SK-N-DZ (cell line): ENCODE results near the gene CADM2.
"Not testable (repeated sequence)": the region's sequence is repeated elsewhere in the genome, so short reads cannot be mapped to it uniquely, and the experiment has no call there.

ENCODE experiments used
- DNase-seq: peaks from one replicate; pipeline ENCODE4 v3.0.0-alpha.2; 2015; ENCODE audit warnings: low spot score

The CADM2 gene

DNA sequence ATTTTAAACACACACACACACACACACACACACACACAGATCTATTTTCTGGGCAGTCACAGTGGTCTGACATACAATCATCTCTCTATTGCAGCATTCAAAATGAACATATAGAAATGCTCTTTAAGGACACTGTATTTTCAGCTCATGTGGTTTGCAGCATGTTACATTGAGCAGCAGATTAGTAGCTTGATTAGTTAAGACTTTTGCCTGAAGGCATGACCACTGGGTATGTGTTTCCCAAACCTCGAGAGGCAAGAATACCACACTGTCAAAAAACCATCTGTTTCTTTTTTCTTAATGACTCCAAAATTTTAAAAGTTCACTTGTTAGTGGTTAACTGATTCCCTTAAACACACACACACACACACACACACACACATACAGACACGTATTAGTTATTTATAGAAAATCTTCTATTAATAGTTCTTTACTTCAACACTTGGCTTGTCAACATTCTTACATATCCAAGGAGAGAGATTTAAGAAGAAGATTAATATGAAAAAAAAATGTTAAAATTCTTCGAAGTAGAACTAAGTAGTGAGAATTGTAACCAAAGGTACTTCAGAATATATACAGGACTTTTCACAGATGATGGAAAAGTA lies 518.2 kb downstream of the CADM2 start:
- no peak for DNase-seq

DNA sequence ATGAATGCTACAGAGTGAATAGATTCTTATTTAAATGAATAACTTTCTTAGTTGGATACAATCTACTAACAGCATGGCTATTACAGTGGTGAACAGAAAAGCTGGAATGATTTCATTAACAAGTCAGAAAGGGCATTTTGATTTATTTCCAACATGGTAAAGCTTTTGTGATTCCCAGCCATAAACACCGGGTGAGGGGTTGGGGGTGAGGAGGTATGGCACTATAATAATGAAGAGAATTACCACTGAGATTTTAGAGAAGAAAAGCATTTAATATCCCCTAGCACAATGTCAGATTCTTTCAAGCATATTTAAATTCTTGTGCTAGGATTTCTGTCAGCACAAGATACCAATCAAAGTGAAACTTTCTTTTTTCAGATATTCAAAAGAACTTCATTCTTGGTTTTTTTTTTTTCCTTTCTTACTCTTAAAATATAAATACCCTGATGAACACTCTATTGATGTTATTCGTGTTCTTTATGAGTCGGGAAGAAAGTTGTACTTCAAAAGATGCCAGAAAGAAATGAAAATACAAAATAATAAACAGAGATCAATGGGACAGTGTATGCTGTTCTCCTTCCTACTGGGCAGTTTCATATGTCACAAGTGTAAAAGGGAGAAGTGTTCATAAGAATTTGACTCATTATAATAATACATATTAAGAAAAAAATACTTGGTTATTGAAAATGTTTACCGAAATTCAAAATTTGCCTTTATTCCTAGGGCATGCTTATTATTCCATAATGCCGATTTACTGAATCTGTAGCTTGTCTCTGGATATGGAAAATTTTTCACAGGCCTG lies 522.8 kb downstream of the CADM2 start:
- DNase-seq, result no peak

DNA sequence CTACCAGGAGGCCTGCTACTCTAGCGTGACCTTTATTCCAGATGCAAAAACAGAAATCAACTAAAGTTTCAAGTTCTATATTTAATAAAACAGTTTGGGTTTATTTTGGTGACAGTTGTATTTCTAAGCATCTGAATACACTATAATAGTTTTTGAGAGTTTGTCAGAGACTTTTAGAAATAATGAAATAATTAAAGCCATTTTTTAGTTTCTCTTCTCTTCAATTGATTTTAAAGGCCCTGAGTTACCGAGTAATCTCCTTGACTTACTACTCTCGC lies 523.4 kb downstream of the CADM2 start:
- DNase-seq, result no peak

DNA sequence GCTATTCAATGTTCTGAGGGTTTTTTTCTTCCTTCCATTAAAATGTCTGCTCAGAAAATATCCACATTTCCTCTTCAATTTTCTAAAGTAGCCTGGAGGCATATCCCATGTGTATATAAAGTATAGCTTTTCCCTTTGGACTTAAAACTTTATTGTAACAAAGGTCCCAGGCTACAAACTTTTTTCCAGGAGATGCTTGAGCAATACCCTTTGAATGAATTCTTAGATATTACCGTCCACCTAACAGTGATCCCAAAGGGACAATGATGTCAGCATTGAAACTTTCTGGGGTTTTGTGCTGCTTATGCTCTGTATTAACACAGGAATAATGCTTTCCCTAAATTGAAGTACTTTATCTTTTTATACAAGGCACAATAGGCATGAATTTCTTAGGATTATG lies 525.2 kb downstream of the CADM2 start:
- DNase-seq, result no peak

DNA sequence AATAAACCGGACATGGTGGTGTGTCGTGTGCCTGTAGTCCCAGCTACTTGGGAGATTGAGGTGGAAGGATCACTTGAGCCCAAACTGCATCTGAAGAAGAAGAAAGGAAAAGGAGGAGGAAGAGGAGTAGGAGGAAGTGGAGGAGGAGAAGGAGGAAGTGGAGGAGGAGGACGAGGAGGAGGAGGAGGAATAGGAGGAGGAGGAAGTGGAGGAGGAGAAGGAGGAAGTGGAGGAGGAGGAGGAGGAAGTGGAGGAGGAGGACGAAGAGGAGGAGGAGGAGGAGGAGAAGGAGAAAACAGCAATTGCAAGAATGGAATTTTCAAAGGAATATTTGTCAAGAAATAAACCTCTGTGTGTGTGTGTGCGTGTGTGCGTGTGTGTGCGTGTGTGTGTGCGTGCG lies 528.6 kb downstream of the CADM2 start:
- DNase-seq, result no peak

DNA sequence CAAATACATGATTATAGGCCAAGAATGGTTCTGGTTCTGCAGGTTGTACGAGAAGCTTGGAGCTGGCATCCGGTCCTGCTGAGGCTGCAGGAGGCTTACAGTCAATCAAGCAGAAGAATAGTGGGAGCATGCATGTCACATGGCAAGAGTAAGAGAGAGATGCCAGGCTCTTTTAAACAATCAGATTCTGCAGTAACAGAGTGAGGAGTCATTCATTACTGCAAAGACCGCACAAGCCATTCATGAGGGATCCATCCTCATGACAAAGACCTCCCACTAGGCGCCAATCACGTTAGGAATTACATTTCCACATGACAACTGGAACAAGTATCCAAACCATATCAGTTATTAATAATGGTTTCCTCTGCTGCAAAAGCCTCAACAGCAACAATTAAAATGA lies 536.8 kb downstream of the CADM2 start:
- DNase-seq, result no peak

DNA sequence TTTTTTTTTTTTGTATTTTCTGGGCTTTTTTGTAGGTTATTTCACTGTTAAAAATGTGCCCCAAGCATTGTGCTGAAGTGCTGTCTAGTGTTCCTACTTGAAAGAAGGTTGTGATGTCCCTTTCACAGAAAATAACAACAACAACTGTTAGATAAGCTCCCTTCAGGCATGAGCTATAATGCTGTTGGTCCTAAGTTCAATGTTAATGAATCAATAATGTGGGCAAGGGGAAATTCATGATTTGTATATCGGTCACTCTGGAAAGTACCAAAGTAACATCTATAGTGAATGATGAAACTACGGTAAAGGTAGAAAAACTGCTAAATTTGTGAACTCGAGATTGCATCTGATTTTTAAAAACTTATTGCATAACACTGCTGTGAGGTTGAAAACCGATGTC lies 539.4 kb downstream of the CADM2 start:
- DNase-seq, result no peak

DNA sequence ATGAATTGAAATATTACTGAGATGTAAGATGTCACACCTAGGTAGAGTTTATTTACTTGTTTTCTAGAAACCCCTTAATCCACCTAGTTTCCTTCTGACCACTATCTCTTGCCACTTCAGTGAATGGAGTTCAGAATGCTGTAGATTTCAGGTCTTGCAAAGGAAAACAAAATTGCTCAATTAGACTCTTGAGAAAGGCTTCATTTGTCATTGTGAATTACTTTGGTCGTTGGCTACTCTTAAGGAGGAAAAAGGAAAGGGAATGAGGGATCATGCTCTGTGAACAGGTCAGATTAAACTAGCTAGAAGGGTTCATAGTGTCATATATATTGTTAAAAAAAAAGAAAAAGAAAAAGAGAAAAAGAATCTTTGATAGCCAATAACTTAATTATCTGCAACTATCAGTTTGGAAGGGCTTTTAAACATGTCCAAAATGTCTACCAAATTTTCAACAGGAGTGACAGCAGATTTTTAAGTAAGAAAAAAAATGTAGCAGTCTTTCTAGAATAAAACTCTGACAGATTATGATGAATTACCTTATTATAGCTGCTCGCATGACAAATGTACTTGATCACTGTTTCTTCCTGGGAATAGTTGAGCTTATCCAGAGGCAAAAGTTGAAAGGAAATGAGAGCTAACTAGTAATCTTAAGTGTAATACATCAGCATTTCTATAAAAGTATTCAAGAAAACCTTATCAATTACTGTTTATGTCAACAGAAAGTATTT lies 543.5 kb downstream of the CADM2 start:
- no peak for DNase-seq

DNA sequence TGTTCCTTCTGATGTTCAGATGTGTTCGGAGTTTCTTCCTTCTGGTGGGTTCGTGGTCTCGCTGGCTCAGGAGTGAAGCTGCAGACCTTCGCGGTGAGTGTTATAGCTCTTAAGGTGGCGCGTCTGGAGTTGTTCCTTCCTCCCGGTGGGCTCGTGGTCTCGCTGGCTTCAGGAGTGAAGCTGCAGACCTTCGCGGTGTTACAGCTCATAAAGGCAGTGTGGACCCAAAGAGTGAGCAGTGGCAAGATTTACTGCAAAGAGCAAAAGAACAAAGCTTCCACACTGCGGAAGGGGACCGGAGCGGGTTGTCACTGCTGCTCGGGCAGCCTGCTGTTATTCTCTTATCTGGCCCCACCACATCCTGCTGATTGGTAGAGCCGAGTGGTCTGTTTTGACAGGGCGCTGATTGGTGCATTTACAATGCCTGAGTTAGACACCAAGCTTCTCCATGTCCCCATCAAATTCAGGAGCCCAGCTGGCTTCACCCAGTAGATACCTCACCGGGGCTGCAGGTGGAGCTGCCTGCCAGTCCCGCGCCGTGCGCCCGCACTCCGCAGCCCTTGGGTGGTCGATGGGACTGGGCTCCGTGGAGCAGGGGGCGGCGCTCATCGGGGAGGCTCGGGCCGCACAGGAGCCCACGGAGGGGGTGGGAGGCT lies 545.5 kb downstream of the CADM2 start:
- not testable (repeated sequence) for DNase-seq

DNA sequence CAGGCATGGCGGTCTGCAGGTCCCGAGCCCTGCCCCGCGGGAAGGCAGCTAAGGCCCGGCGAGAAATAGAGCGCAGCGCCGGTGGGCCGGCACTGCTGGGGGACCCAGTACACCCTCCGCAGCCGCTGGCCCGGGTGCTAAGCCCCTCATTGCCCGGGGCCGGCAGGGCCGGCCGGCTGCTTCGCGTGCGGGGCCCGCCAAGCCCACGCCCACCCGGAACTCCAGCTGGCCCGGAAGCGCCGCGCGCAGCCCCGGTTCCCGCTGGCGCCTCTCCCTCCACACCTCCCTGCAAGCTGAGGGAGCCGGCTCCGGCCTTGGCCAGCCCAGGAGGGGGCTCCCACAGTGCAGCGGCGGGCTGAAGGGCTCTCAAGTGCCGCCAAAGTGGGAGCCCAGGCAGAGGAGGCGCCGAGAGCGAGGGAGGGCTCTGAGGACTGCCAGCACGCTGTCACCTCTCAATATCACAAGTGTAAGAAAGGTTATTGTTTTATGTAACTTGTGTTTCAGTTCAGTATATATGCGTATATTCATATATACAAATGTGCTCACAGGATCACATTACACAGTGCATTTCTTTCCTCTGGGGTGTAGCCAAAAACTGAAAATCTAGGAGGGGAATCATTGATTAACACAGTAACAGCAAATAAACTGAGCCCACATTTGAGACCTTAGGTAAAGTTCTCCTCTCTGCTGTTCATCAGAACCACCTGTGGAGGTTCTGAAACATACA lies 546.2 kb downstream of the CADM2 start:
- not testable (repeated sequence) for DNase-seq

DNA sequence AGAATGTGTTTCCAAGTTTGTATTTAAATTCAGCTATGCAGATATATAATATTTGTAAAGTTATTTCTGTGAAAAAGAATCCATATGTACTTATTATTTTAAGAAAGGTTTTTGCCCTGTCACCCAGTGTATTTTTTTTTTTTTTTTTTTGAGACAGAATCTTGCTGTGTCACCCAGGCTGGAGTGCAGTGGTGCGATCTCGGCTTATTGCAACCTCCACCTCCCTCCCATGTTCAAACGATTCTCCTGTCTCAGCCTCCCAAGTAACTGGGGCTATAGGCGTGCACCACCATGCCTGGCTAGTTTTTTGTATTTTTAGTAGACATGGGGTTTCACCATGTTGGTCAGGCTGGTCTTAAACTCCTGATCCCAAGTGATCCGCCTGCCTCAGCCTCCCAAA lies 548.3 kb downstream of the CADM2 start:
- not testable (repeated sequence) for DNase-seq

DNA sequence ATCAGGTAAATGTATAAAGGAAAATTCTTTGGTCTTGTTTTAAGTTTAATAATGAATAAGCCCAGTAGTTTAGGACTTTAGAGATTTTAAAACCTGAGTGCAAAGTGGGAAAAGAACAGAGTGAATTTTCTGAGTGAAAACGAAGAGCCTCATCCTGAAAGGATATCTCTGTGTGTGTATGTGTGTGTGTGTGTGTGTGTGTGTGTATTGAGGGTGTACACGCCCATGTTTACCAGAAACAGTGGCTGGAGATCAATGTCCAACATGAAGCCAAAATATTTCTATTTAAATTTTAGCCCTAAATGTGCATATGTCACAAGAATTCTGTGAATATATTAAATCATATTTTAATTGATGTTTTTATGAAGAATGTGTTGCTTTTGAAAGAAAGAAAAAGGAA lies 549.9 kb downstream of the CADM2 start:
- DNase-seq, result no peak

DNA sequence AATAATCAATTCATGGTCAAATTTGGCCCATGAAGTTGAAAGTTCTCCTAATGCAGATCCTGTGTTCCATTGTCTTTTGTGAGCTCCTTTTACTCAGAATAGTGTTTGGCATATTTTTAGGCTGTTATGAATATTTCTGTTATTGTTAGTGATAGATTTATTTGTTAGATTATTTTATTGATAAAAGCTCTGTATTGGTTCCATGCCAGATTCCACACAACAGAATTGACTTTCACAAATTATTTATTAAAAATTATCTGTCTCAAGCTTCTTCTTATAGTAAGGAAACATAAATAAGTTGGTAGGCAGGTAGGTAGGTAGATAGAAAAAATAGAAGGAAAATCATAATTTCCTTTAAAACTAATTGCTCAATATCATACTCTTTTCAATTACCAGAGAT lies 557.4 kb downstream of the CADM2 start:
- DNase-seq, result no peak

DNA sequence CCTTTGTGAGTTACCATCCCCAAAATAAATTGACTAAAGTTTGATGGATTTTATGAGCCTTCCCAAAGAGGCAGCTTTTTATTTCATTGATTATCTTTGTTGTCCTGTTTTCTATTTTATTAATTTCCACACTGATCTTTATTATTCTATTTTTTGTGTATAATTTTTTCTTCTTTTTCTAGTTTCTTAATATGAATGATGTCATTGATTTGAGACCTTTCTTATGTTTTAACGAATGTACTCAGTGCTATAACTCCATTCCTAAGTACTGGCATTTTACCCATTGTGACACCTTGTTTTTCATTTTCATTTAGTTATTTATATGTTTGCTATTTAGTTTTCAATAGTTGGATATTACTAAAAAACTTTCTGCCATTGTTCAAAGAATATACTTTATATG lies 565.3 kb downstream of the CADM2 start:
- DNase-seq, result no peak

DNA sequence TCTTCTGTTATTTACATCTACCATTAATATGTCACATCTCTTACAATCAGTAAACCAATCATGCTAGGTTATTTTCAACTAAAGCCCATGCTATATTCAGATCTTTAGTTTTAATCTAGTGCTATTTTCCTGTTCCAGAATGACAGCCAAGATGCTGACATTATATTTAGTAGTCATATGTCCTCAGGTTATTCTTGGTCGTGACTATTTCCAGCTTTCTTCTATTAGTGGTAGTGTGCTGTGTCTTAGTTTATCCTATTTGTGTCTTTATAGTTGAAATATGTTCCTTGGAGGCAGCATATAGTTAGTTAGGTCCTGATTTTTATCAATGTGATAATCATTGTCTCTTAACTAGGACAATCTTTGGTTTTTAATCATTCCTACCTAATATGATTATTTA lies 566.5 kb downstream of the CADM2 start:
- DNase-seq, result no peak

DNA sequence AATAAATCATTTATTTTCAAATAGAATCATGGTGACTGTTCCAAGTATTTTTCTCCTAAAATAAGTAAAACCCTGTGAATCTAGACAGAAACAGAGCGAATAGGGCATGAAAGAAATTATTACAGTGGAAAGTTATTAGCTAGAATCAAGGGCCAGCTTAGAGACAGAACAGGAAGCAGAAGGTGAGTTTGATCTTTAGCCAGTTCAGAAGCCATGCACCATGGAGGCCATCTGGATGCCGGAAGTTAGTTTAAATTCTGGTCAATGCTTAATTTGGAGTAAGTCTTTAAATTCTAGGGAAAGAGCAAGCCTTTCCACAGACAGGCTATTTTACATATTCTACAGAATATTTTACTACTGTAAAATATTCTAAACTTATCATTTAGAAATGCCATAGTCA lies 574.8 kb downstream of the CADM2 start:
- no peak for DNase-seq

DNA sequence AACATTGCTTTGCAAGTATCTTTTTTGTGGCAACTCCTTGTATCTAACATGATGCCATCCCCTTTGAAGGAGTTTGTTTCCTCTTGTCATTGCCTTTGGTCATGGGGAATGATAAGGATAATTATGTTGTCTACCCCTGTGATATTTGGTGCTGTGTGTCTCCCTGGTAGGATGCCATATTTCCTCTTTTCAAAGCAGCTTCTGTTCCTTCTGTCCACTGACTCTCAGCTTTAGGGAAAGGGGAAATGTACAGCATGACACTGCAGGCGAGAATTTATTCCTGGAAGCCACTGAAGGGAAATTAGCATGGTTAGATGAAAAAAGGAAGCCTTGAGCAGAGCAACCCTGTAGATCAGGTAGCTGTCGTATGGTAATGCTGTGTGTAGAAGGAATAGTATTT lies 576.7 kb downstream of the CADM2 start:
- no peak for DNase-seq

DNA sequence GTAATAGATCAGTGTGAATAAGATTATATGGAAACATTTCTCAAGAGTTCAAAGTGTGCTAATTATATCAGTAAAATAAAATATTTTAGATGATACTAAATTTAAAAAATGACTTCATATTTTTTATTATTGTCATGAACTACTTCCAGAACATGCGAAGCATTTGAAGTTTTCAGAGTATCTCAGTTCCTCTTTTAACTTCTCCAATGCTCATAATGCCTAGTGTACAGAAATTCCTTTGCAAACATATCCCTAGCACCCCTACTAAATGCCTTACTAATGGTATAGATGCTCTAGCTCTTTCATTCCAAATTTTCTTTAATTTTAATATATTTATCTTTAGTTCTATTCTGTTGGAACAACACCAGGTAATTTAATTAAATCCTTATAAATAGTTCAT lies 580.4 kb downstream of the CADM2 start:
- no peak for DNase-seq

DNA sequence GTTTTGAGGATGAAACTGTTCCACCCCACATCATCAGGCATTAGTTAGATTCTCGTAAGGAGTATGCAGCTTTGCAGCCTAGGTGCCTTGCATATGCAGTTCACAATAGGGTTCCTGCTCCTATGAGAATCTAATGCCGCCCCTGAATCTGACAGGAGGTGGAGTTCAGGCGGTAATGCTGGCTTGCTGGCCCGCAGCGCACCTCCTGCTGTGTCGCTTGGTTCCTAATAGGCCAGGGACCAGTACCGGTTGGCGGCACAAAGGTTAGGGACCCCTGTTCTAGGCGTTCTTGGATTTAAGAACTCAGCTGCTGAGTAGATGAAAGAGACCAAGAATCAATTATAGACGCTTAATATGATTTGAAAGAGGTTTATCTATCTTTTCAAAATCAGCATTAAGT lies 595.4 kb downstream of the CADM2 start:
- DNase-seq, result no peak

DNA sequence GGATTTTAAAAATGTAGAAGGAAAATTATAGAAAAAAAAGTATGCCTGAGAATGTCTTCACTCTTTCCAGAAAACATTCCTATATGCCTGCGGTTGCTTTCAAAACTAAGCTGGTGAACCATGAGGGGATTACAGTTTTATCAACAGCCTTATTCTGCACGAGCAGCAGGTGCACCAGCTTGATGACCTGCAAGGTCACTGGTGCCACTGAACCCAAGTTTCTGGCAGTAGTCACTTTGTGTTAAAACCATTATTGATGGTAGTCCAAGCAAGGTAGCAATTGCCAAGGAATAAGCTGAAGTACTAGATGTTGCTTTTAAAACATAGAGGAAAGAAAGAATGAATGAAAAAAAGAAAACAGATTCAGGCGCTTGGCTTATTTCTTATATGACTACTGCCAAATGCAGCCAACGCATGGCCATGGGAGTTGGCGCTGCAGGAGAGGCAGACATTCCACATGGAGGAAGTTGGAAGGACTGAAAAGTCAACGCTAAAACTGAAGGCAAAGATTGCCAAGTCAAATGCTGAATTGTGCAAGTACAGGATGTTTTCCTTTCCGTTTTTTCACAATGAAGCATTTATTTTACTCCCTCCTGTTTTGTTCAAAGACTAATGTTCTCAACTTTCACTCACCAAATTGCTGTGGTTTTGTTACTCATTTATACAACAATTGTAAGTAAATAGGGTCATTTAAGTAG lies 601.4 kb downstream of the CADM2 start:
- no peak for DNase-seq

DNA sequence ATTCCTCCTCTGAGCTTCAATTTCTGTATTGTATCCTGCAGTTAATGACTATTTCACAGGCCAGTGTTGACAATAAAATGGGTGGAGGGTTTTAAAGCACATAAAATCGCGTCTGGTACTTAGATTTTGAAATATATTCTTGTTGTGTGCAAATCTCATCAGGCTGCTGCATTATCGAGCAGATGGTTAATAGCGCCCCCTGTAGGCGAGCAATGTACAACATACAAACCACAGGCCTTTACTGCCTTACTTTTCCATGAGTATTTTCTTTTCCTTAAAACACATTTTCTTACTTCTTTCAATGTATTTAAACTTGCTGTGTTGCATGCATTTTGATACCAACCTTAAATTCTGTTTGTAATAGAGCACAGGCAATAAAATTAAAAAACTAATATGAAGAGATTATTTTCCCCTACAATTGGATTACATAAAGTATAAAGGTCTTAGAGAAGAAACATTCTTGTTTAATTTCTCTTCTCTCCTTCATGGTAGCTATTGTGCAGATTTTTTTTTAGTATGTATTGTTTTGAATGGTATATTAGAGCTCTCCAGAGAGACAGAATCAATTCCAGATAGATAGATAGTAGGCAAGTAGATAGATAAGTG lies 608.4 kb downstream of the CADM2 start:
- DNase-seq, result peak; percentile 23
